Lung (tissue), 12 donors: ENCODE measurements around the gene CLIC5. TPM values are rescaled to one million over a fixed set of nuclear protein-coding genes. Genes with fewer than 3 reads are reported as not detected.

ENCODE experiments used
- ATAC-seq: fragments of 200-7000 bp; cut with Tn5 transposase; one replicate; pipeline ENCODE4 v1.9.1; 2020; ENCODE audit warnings: moderate number of reproducible peaks; ENCODE audit not compliant: insufficient read depth, low FRiP score
- DNase-seq, 3 donors: peaks; one replicate each; pipeline ENCODE4 v3.0.0-alpha.2; 2013 to 2017
- H3K27ac ChIP-seq, 2 donors: one replicate each; pipeline ENCODE4 v1.5.1; 2013; ENCODE audit warnings: mild to moderate bottlenecking in 2 of 2, moderate library complexity in 2 of 2, control low read depth in 1 of 2, inconsistent platforms in 1 of 2, low read depth in 1 of 2, low read length in 1 of 2
- H3K27me3 ChIP-seq, 3 donors: one replicate each; pipeline ENCODE4 v1.5.1; 2013; ENCODE audit warnings: low read length in 2 of 3; ENCODE audit not compliant: control insufficient read depth in 3 of 3, insufficient read depth in 3 of 3
- H3K36me3 ChIP-seq, 4 donors: one replicate each; pipeline ENCODE4 v1.5.1; 2013; ENCODE audit warnings: low read length in 4 of 4, mild to moderate bottlenecking in 1 of 4, moderate library complexity in 1 of 4; ENCODE audit not compliant: control insufficient read depth in 4 of 4, insufficient read depth in 4 of 4
- H3K4me1 ChIP-seq, 5 donors: one replicate each; pipeline ENCODE4 v1.5.1; 2013; ENCODE audit warnings: low read length in 5 of 5, mild to moderate bottlenecking in 2 of 5, moderate library complexity in 1 of 5; ENCODE audit not compliant: control insufficient read depth in 5 of 5, insufficient read depth in 5 of 5
- H3K4me3 ChIP-seq: one replicate; pipeline ENCODE4 v1.5.1; 2013; ENCODE audit warnings: mild to moderate bottlenecking, control low read depth, moderate library complexity
- H3K9ac ChIP-seq, 2 donors: one replicate each; pipeline ENCODE4 v1.5.1; 2013; ENCODE audit warnings: low read length in 2 of 2, control low read depth in 1 of 2; ENCODE audit not compliant: insufficient read depth in 1 of 2
- H3K9me3 ChIP-seq, 4 donors: one replicate each; pipeline ENCODE4 v1.5.1; 2013; ENCODE audit warnings: low read length in 3 of 4, mild to moderate bottlenecking in 1 of 4, moderate library complexity in 1 of 4; ENCODE audit not compliant: control insufficient read depth in 4 of 4, insufficient read depth in 3 of 4
- WGBS, 2 donors: extraction: QIAGEN DNeasy Blood & Tissue Kit; methylation state at CpG; one replicate each; pipeline ENCODE4 v1.1.7; 2013; 5-methylcytosine and 5-hydroxymethylcytosine counted together
- polyA plus RNA-seq, 2 donors: library from polyadenylated mRNA; stranded (reverse); fragments of 200-250 nt; gene quantifications; one replicate each; pipeline ENCODE4 v1.2.1, GENCODE V29; 2013
- total RNA-seq, 2 donors: library from RNA; depleted of rRNA in 1 of 2; stranded (reverse); fragments of >200 nt in 1 of 2; gene quantifications; one replicate each; pipeline ENCODE4 v1.2.1, GENCODE V29; 2014 to 2021
- TF ChIP-seq, protein P1 (sequence below): IDR thresholded peaks from 2 replicates; pipeline ENCODE4 v1.5.1; 2012; ENCODE audit warnings: mild to moderate bottlenecking; ENCODE audit errors: control extremely low read depth, extremely low read depth
- donor health status: control.
- donor health status: control.
- donor health status: Bipolar disorder and iron deficiency.
- donor health status: healthy.
- donor health status: DM: yes; HTN: yes; CAD: no.

The CLIC5 gene
- total and polyA plus RNA-seq, 4 donors: 14.8 to 92.3 (median 40.7) TPM

DNA sequence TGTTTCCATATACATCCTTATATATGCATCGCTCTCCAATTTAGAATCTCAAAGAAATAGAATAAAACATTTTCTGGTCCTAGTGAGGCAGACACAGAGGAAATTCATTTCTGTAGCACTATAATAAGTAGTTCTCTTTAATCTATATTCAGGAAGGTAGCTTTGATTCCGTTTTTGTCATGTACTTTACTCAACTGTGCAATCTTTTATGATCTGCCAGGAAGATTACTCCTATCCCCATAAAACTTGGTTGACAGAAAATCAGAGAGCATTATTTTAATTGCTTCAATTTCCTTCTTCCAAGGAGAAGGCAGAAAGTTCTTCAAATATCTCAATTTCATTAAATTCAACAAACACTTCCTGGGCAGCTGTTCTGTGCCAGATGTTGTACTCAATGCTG is 10.6 kb upstream of the CLIC5 start:
- 79 to 89% methylated on average over 2 of the region's 2 CpGs for WGBS, 2 donors
- TF ChIP-seq, protein P1, sequence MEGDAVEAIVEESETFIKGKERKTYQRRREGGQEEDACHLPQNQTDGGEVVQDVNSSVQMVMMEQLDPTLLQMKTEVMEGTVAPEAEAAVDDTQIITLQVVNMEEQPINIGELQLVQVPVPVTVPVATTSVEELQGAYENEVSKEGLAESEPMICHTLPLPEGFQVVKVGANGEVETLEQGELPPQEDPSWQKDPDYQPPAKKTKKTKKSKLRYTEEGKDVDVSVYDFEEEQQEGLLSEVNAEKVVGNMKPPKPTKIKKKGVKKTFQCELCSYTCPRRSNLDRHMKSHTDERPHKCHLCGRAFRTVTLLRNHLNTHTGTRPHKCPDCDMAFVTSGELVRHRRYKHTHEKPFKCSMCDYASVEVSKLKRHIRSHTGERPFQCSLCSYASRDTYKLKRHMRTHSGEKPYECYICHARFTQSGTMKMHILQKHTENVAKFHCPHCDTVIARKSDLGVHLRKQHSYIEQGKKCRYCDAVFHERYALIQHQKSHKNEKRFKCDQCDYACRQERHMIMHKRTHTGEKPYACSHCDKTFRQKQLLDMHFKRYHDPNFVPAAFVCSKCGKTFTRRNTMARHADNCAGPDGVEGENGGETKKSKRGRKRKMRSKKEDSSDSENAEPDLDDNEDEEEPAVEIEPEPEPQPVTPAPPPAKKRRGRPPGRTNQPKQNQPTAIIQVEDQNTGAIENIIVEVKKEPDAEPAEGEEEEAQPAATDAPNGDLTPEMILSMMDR: no peak
- H3K4me3 ChIP-seq: no peak overlapping the region
- ATAC-seq (no peak), DNase-seq (no peak)
- H3K4me1 ChIP-seq: peaks cover 0 to 10% (median 0%) of the 10 kb centered on the region in 5 donors
- no peaks in the 10 kb centered on the region for H3K36me3 ChIP-seq
- H3K27ac ChIP-seq: no peak overlapping the region
- no peak overlapping the region for H3K9ac ChIP-seq
- H3K9me3 ChIP-seq: no peaks in the 10 kb centered on the region
- H3K27me3 ChIP-seq: no peaks in the 10 kb centered on the region

DNA sequence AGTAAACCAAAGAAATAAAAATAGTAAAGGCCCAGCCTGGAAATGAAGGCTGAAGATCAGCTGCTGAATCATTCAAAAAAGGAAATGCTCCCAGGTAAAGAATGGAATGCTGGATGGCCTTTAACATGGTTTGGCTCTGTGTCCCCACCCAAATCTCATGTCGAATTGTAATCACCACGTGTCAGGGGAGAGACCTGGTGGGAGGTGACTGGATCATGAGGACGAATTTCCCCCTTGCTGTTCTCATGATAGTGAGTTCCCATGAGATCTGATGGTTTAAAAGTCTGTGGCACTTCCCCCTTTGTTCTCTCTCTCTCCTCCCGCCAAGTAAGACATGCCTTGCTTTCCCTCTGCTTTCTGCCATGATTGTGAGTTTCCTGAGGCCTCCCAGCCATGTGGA is 9.9 kb upstream of the CLIC5 start:
- H3K4me3 ChIP-seq: no peak overlapping the region
- no peak for ATAC-seq
- H3K27me3 ChIP-seq: no peaks in the 10 kb centered on the region
- no peaks in the 10 kb centered on the region for H3K36me3 ChIP-seq
- DNase-seq: no peak
- H3K4me1 ChIP-seq: peaks cover 0 to 10% (median 0%) of the 10 kb centered on the region in 5 donors
- H3K9me3 ChIP-seq: no peaks in the 10 kb centered on the region
- no peak overlapping the region for H3K9ac ChIP-seq
- TF ChIP-seq, protein P1: no peak
- H3K27ac ChIP-seq: no peak overlapping the region
- WGBS, 2 donors: 89 to 91% methylated on average over 4 of the region's 4 CpGs

DNA sequence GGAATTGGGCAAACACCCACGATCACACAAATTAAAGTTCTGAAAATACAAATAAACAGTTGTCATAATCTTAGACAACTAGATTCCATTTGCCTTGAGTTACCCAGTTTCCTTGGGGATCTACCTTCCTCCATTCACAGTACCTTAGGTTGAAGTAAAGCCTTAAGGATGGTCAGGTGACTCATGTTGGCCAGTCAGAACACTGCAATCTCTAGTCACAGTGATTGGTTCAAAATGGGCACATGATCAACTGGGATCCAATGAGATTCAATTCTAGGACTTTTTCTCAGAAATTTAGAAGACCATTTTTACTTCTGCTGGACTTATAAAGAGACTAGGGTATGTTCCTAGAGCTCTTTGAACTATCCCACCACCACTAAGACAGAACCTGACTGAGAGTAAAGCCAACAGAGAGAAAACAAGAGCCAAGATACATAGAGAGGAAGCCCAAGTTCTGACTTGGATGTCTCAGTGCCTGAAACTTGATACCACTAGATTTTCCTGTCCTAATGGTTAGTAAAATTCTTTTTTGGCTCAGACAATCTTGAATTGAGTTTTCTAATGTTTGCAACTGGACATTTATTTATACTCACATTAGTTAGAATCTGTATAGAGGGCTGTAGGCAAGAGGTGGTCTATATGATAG is 8.6 kb upstream of the CLIC5 start:
- TF ChIP-seq, protein P1: no peak
- DNase-seq: no peak
- H3K36me3 ChIP-seq: no peaks in the 10 kb centered on the region
- H3K9me3 ChIP-seq: no peaks in the 10 kb centered on the region
- no peaks in the 10 kb centered on the region for H3K27me3 ChIP-seq
- WGBS, 2 donors: 80 to 86% methylated on average over 1 of the region's 1 CpG
- peaks cover 0 to 10% (median 0%) of the 10 kb centered on the region in 5 donors for H3K4me1 ChIP-seq
- H3K4me3 ChIP-seq: no peak overlapping the region
- no peak for ATAC-seq
- H3K27ac ChIP-seq: no peak overlapping the region
- H3K9ac ChIP-seq: no peak overlapping the region
